DOHH2 (cell line): ENCODE data around the gene ADGRB2.
A peak's percentile ranks its signal among the peaks of the same experiment; 100 is the strongest.

Experiments
- H3F3A ChIP-seq: fragments of 200-600 bp; sonication (generic), shearing (Covaris generic); 2 replicates; pipeline ENCODE4 v1.6.0; 2016; ENCODE audit warnings: antibody characterized with exemption, mild to moderate bottlenecking; ENCODE audit not compliant: control insufficient read depth, insufficient read depth
- H3K27ac ChIP-seq: fragments of 200-600 bp; sonication (generic); 2 replicates; pipeline ENCODE4 v1.5.1; 2014; ENCODE audit warnings: low read depth, mild to moderate bottlenecking, low read length, moderate library complexity
- H3K27me3 ChIP-seq: fragments of 200-600 bp; sonication (generic); 2 replicates; pipeline ENCODE4 v1.6.1; 2014; ENCODE audit warnings: mild to moderate bottlenecking, low read length, mixed read lengths; ENCODE audit not compliant: control insufficient read depth
- H3K36me3 ChIP-seq: fragments of 200-600 bp; sonication (generic); 2 replicates; pipeline ENCODE4 v1.6.1; 2014; ENCODE audit warnings: mild to moderate bottlenecking, low read length, moderate library complexity, mixed read lengths; ENCODE audit not compliant: control insufficient read depth
- H3K4me1 ChIP-seq: fragments of 200-600 bp; sonication (generic); 2 replicates; pipeline ENCODE4 v1.6.1; 2014; ENCODE audit warnings: mild to moderate bottlenecking, low read length, mixed read lengths; ENCODE audit not compliant: control insufficient read depth
- H3K4me2 ChIP-seq: fragments of 200-600 bp; sonication (generic); 2 replicates; pipeline ENCODE4 v1.6.0; 2014; ENCODE audit warnings: mild to moderate bottlenecking, low read length, moderate library complexity
- H3K4me3 ChIP-seq: fragments of 200-600 bp; sonication (generic); 2 replicates; pipeline ENCODE4 v1.5.1; 2014; ENCODE audit warnings: mild to moderate bottlenecking, low read length, mixed read lengths
- H3K79me2 ChIP-seq: fragments of 200-600 bp; sonication (generic); 2 replicates; pipeline ENCODE4 v1.6.1; 2014; ENCODE audit warnings: mild to moderate bottlenecking, low read length, mixed read lengths; ENCODE audit not compliant: control insufficient read depth
- H3K9me2 ChIP-seq: fragments of 200-600 bp; sonication (generic); replicated peaks from 2 replicates; pipeline ENCODE4 v1.6.1; 2014; ENCODE audit warnings: mild to moderate bottlenecking, low read length, mixed read lengths; ENCODE audit not compliant: control insufficient read depth
- H3K9me3 ChIP-seq: fragments of 200-600 bp; sonication (generic); 2 replicates; pipeline ENCODE4 v1.6.1; 2014; ENCODE audit warnings: antibody characterized with exemption, low read length, mixed read lengths; ENCODE audit not compliant: control insufficient read depth, insufficient read depth
- H4K20me1 ChIP-seq: fragments of 200-600 bp; sonication (generic); 2 replicates; pipeline ENCODE4 v1.6.0; 2014; ENCODE audit warnings: low read depth, mild to moderate bottlenecking, antibody characterized with exemption, low read length, moderate library complexity; ENCODE audit not compliant: control insufficient read depth, insufficient read depth
- CTCF ChIP-seq: fragments of 200-600 bp; sonication (generic); IDR thresholded peaks from one replicate; pipeline ENCODE4 v1.5.1; 2014; ENCODE audit warnings: antibody characterized with exemption, mild to moderate bottlenecking, low read depth, low read length; ENCODE audit not compliant: poor library complexity, severe bottlenecking
- EZH2phosphoT487 ChIP-seq: fragments of 200-600 bp; sonication (generic); IDR thresholded peaks from 2 replicates; pipeline ENCODE4 v1.6.1; 2017; ENCODE audit warnings: borderline replicate concordance, mild to moderate bottlenecking, antibody characterized with exemption, low read length, moderate library complexity, mixed read lengths

Gene ADGRB2

GRCh38 chr1:31764312-31765040 is at the start of gene ADGRB2:
Gene ADGRB2, minus strand, starts transcription at chr1:31764340. Its CDS starts 7,119 bp downstream, at chr1:31757221.
- Histone ChIP-seq H4K20me1 (peaks cover 8% of the 10 kb centered on the region; the same call in 1 of the 2 replicates), H3K9me2 (no peaks in the 10 kb centered on the region), H3K27ac (no peak within 1 kb of the TSS), H3K36me3 (no peaks in the 10 kb centered on the region), H3K79me2 (no peaks in the 10 kb centered on the region), H3F3A (peaks cover 5% of the 10 kb centered on the region; the same call in 1 of the 2 replicates), H3K27me3 (peaks cover 63% of the 10 kb centered on the region), H3K4me2 (peak within 1 kb of the TSS; percentile 87), H3K4me1 (peaks cover 50% of the 10 kb centered on the region), H3K4me3 (peak within 1 kb of the TSS; percentile 74), H3K9me3 (no peaks in the 10 kb centered on the region)
- TF ChIP-seq EZH2phosphoT487 (no peak), CTCF (no peak)

GRCh38 chr1:31812158-31812829 is 48.2 kb upstream of the ADGRB2 start:
- Histone ChIP-seq H3K9me2 (no peaks in the 10 kb centered on the region), H3K9me3 (no peaks in the 10 kb centered on the region), H3K27me3 (no peaks in the 10 kb centered on the region; the same call in 1 of the 2 replicates), H3K36me3 (no peaks in the 10 kb centered on the region), H3K79me2 (no peaks in the 10 kb centered on the region), H3K4me2 (no peak overlapping the region), H3K4me1 (peaks cover 22% of the 10 kb centered on the region), H4K20me1 (no peaks in the 10 kb centered on the region), H3F3A (peaks cover 14% of the 10 kb centered on the region), H3K27ac (no peak overlapping the region), H3K4me3 (no peak overlapping the region)
- TF ChIP-seq CTCF, result no peak
- no peak for TF ChIP-seq EZH2phosphoT487

GRCh38 chr1:31811605-31812004 is 47.5 kb upstream of the ADGRB2 start:
- H3F3A ChIP-seq, result peaks cover 13% of the 10 kb centered on the region
- no peaks in the 10 kb centered on the region for H3K79me2 ChIP-seq
- no peaks in the 10 kb centered on the region for H3K9me3 ChIP-seq
- no peaks in the 10 kb centered on the region for H4K20me1 ChIP-seq
- no peak overlapping the region for H3K27ac ChIP-seq
- TF ChIP-seq CTCF, result no peak
- no peak for TF ChIP-seq EZH2phosphoT487
- H3K4me3 ChIP-seq, result no peak overlapping the region
- H3K9me2 ChIP-seq, result no peaks in the 10 kb centered on the region
- H3K4me2 ChIP-seq, result no peak overlapping the region
- no peaks in the 10 kb centered on the region for H3K36me3 ChIP-seq
- no peaks in the 10 kb centered on the region; the same call in 1 of the 2 replicates for H3K27me3 ChIP-seq
- H3K4me1 ChIP-seq, result peaks cover 17% of the 10 kb centered on the region
